ENCODE results near the gene TRNP1. TPM values are rescaled to one million over a fixed set of nuclear protein-coding genes. Genes with fewer than 3 reads are reported as not detected.
A peak's percentile ranks its signal among the peaks of the same experiment; 100 is the strongest.
"Not testable (repeated sequence)": the region's sequence is repeated elsewhere in the genome, so short reads cannot be mapped to it uniquely, and the experiment has no call there.

Gene TRNP1
- total RNA-seq, 1 donor from 2014 or later: 16.7 TPM

- no peak for FAIRE-seq
- no peak for DNase-seq (ENCODE audit: low spot score in 2 of 2)
Observed at GRCh38 chr1:26972390-26972789, 21.1 kb upstream of the TRNP1 start.

- no peak for FAIRE-seq
- DNase-seq (ENCODE audit: low spot score in 2 of 2): no peak
Observed at GRCh38 chr1:26972821-26973220, 20.7 kb upstream of the TRNP1 start.

DNA sequence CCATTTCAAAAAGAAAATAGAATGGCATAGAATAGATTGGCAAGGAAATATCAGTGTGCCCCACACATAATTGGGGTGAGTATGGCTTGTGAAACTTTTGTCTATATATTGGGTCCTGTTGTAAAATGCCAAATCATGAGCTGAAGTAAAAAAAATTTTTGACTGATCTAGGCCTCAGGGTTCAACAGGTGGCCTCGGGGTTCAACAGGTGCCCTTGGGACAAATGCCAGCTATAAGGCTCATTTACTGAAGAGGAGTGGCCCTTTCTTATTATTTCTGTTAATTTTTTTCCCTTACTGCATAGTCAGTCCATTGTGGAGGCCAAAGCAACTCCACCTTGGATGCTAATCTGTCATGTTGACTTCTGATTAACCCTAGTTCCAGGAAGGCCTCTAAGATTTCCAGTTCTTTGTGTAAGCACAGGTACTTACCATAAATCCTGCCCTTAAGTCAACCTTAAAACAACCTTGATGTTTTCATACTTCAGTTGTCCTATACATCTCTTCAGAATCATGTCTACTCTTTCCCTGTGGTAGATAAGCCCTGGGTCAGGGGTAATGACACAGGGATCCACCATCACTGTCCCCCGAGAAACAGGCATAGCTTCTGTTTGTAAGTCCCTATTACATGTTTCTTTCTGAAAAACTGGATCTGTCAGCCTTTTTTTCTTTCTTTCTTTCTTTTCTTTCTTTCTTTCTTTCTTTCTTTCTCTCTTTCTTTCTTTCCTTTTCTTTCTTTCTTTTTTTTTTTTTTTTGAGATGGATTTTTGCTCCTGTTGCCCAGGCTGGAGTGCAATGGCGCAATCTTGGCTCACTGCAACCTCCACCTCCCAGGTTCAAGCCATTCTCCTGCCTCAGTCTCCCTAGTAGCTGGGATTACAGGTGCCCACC, 16.6 kb upstream of the TRNP1 start:
- DNase-seq (ENCODE audit: low spot score in 2 of 2) (no peak), FAIRE-seq (no peak)

DNA sequence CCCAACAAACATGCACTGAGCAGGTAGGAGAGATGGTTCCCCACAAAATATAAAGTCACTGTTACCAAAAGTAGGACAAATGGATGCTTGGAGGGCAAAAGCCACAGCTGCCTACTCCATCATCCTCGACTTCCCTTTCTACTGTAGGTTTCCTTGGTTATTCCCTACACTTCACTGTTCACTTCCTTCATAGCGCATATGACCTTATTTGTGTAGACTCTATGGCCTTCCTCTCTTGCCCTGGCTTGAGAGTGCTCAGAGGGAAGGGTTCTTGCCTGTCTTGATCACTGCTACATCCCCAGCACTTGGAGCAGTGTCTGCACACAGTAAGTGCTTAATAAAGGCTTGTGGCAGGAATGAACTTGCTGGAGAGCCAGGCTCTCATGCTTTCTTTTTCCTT, 14.6 kb upstream of the TRNP1 start:
- FAIRE-seq (no peak), DNase-seq (ENCODE audit: low spot score in 2 of 2) (no peak)

DNA sequence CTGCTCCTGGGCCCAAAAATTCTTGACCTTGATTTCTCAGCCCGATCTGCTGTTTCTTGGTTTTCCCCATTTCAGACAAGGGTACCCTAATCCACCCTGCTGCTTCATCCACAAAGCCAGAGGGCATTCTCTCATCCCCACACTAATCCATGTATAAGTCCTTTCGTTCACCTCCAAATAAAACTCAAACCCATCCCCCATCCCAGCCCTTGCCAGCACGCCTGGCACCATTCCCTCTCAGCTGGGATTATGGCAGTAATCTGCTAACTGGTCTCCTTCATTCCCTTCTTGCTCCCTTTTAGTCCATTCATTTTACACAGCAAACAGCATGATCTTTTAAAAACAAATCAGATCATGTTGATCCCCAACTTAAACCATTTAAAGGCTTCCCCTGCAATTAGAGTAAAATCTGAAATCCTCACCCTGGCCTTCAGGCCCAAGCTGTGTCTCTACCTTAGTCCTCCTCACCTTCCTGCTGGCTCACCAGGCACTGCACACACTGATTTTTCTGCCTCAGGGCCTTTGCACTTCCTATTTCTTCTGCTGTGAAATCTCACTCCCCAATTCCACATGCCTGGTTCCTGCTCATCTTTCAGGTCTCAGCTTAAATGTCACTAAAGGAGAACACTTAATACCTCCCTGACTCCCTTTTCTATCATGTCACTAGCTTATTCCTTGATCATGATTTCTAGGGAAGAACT, 12.2 kb upstream of the TRNP1 start:
- FAIRE-seq (no peak), DNase-seq (ENCODE audit: low spot score in 2 of 2) (no peak)

DNA sequence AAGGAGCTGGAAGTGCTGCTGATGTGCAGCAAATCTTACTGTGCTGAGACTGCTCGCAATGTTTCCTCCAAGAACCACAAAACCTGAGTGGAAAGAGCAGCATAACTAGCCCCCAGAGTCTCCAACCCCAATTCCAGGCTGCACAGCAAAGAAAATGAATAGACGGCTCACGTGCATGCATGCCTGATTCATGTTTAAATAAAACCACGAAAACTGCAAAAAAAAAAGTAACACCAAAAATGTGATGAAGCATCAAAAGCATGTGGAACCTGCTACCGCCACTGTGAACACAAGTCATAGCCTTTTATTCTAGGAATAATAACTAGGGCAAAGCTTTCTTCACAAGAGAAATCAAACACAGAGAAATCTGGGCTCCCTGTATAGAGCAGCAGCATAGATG, 9.6 kb upstream of the TRNP1 start:
- DNase-seq (ENCODE audit: low spot score in 2 of 2) (no peak), FAIRE-seq (no peak)

DNA sequence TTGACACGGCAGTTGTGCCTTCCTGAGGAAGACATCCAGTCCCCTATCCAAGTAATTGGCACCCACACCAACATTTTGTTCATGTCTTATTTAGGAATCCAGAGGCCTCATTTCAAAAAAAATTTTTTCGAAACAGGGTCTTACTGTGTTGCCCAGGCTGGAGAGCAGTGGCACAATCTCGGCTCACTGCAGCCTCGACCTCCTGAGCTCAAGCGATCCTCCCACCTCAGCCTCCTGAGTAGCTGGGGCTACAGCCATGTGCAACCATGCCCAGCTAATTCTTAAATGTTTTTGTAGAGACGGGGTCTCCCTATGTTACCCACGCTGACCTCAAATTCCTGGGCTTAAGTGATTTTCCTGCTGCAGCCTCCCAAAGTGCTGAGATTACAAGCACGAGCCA, 9.2 kb upstream of the TRNP1 start:
- FAIRE-seq (no peak), DNase-seq (ENCODE audit: low spot score in 2 of 2) (no peak)

DNA sequence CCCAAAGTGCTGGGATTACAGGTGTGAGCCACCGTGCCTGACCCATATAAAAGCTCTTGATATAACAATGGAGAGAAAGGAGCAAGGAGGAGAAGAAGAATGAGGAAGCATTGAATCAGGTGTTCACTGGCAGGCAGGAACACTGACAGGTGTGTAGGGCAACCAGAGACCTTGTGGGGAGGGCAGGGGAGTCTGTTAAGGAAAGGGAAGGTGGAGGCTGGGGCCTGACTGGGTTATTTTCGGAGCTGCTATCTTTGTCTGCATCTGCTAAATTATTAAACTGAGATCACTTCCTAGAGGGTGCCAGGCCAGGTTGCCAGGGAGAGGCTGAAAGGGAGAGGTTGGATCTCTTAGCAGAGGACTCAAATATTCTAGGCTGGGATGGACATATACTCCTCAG, 6.8 kb upstream of the TRNP1 start:
- DNase-seq (ENCODE audit: low spot score in 2 of 2) (no peak), FAIRE-seq (no peak)

GRCh38 chr1:26989403-26990109, 3.9 kb upstream of the TRNP1 start:
- not testable (repeated sequence) for FAIRE-seq; DNase-seq (ENCODE audit: low spot score in 2 of 2)

GRCh38 chr1:26991310-26992116, 2.0 kb upstream of the TRNP1 start:
- no peak for FAIRE-seq
- DNase-seq (ENCODE audit: low spot score in 2 of 2): peak in 1 of 2 donors; percentile 16

GRCh38 chr1:26994020-26994786, 711 bp downstream of the TRNP1 start:
- DNase-seq (ENCODE audit: low spot score in 2 of 2): peak in 1 of 2 donors; percentile 56
- FAIRE-seq: no peak

- no peak for FAIRE-seq
- peak in 1 of 2 donors; percentile 15 for DNase-seq (ENCODE audit: low spot score in 2 of 2)
Observed at GRCh38 chr1:26994787-26995517, 1.5 kb downstream of the TRNP1 start.

DNA sequence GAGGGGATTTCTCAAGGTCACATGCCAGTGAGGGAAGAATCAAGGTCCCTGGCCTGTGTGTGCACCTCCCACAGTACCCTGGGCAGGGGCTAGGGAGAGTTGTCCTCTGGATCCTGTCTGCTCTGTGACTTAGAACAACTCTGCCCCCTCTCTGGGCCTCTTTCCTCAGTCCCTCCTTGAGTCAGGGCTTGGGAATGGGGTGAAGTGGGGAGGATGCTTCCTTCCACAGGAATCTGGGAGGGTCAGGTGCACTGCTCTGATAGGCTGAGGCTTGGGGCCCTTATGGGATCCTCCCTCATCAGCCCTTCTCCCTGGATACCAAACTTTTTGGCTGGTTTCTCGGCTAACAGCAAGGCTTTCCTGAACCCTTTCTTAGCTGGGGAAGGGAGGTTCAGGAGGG, 2.5 kb downstream of the TRNP1 start:
- no peak for DNase-seq (ENCODE audit: low spot score in 2 of 2)
- FAIRE-seq: no peak

DNA sequence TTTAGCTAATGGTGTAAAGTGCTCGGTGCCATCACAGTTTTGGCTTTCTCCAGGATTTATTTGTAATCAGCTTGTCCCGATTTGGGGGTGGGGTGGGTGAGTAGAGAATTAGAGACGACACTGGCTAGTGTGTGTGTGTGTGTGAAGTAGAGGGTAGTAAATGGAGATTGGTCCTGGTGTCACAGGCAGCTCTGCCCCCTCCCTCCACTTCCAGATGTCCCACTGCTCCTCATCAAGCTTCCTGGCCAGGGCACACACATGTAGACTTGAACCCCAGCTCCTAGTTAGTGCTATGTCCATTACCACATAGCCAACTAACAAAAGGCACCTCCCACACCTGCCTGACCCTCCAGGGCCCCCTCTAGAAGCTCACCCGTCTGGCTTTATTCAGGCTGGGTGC, 3.2 kb downstream of the TRNP1 start:
- DNase-seq (ENCODE audit: low spot score in 2 of 2) (no peak), FAIRE-seq (no peak)

- FAIRE-seq (no peak), DNase-seq (ENCODE audit: low spot score in 2 of 2) (peak in 1 of 2 donors; percentile 17)
Observed at GRCh38 chr1:26998429-26999300, 5.2 kb downstream of the TRNP1 start.

DNA sequence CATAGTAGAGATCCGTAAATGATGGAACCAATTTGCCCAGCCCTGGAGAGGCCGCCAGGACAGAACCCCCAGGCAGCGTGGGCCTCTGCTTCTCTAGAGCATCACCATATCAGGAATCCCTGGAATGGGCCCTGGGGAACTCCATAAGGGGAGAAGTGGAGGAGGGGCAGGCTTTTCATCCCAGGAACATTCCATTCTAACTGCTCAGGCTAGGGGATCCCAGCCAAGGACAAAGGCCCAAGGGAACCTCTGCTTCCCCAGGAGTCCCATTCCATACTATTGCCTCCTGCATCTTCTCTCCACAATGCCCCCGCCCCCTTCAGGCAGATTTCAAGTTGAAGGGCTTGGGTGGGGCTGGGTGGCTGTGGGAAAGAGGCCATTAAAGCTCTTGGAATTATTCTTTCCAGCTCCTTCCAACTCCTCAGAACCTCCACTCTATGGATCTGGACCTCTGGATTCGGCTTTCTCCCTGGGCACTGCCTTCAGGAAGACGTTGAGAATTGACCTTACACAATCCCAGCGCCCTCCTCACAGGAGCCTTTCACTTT, 6.0 kb downstream of the TRNP1 start:
- FAIRE-seq (no peak), DNase-seq (ENCODE audit: low spot score in 2 of 2) (peak in 1 of 2 donors; percentile 16)

GRCh38 chr1:27000090-27000816, 6.8 kb downstream of the TRNP1 start:
- FAIRE-seq: no peak
- DNase-seq (ENCODE audit: low spot score in 2 of 2): no peak

All from frontal cortex (tissue), 4 donors.